GM12874 (cell line): Measurements from ENCODE around the gene ATP10B.

Source experiments
- CTCF ChIP-seq: IDR thresholded peaks from 2 replicates; pipeline ENCODE4 v1.5.1; 2011; ENCODE audit warnings: low read depth, mild to moderate bottlenecking, control low read depth, low read length, moderate library complexity; ENCODE audit not compliant: insufficient read depth

Gene ATP10B

GRCh38 chr5:160744268-160745101, 107.5 kb downstream of the ATP10B start:
- no peak for TF ChIP-seq CTCF

- TF ChIP-seq CTCF, result no peak
Observed at GRCh38 chr5:160743027-160743426, 109.0 kb downstream of the ATP10B start.

GRCh38 chr5:160742446-160742845, 109.6 kb downstream of the ATP10B start:
- no peak for TF ChIP-seq CTCF

GRCh38 chr5:160727296-160727997, 124.6 kb downstream of the ATP10B start:
- no peak for TF ChIP-seq CTCF

- no peak for TF ChIP-seq CTCF
Observed at GRCh38 chr5:160726721-160727120, 125.3 kb downstream of the ATP10B start.

GRCh38 chr5:160720822-160721221, 131.2 kb downstream of the ATP10B start:
- no peak for TF ChIP-seq CTCF

- TF ChIP-seq CTCF, result no peak
Observed at GRCh38 chr5:160703547-160704189, 148.3 kb downstream of the ATP10B start.
